Stimulated activated CD8-positive, alpha-beta memory T cell treated with anti-CD3 and anti-CD28 coated beads, Interleukin-15, amount 100 ng/mL, for 1 hour (primary cell): Measurements from ENCODE around the gene NACAD.
"Not testable (repeated sequence)": the region's sequence is repeated elsewhere in the genome, so short reads cannot be mapped to it uniquely, and the experiment has no call there.

Experiments used
- DNase-seq: peaks from one replicate; pipeline ENCODE4 v3.0.0-alpha.2; 2020; ENCODE audit warnings: low read depth

The NACAD gene

GRCh38 chr7:45053941-45054340, 34.8 kb downstream of the NACAD start:
- no peak for DNase-seq

- no peak for DNase-seq
These were observed 35.4 kb downstream of the NACAD start for GRCh38 chr7:45053401-45053800.

GRCh38 chr7:45052011-45052410, 36.8 kb downstream of the NACAD start:
- no peak for DNase-seq

GRCh38 chr7:45050198-45050597, 38.6 kb downstream of the NACAD start:
- no peak for DNase-seq

GRCh38 chr7:45048748-45049147, 40.0 kb downstream of the NACAD start:
- DNase-seq = no peak

GRCh38 chr7:45044338-45044737, 44.4 kb downstream of the NACAD start:
- no peak for DNase-seq

- DNase-seq = no peak
These were observed 49.7 kb downstream of the NACAD start for GRCh38 chr7:45039106-45039505.

- no peak for DNase-seq
These were observed 50.9 kb downstream of the NACAD start for GRCh38 chr7:45037876-45038275.

- no peak for DNase-seq
These were observed 52.0 kb downstream of the NACAD start for GRCh38 chr7:45036796-45037195.

- DNase-seq = no peak
These were observed 52.5 kb downstream of the NACAD start for GRCh38 chr7:45036317-45036716.

GRCh38 chr7:45035893-45036292, 52.9 kb downstream of the NACAD start:
- no peak for DNase-seq

- DNase-seq = no peak
These were observed 53.4 kb downstream of the NACAD start for GRCh38 chr7:45035371-45035770.

GRCh38 chr7:45034710-45035109, 54.1 kb downstream of the NACAD start:
- not testable (repeated sequence) for DNase-seq

- DNase-seq = no peak
These were observed 54.9 kb downstream of the NACAD start for GRCh38 chr7:45033931-45034290.

GRCh38 chr7:45033261-45033930, 55.4 kb downstream of the NACAD start:
- no peak for DNase-seq

- DNase-seq = no peak
These were observed 56.3 kb downstream of the NACAD start for GRCh38 chr7:45032421-45032820.

- no peak for DNase-seq
These were observed 56.9 kb downstream of the NACAD start for GRCh38 chr7:45031829-45032228.
